ENCODE measurements around the gene GUCY1A1.

Gene GUCY1A1

DNA sequence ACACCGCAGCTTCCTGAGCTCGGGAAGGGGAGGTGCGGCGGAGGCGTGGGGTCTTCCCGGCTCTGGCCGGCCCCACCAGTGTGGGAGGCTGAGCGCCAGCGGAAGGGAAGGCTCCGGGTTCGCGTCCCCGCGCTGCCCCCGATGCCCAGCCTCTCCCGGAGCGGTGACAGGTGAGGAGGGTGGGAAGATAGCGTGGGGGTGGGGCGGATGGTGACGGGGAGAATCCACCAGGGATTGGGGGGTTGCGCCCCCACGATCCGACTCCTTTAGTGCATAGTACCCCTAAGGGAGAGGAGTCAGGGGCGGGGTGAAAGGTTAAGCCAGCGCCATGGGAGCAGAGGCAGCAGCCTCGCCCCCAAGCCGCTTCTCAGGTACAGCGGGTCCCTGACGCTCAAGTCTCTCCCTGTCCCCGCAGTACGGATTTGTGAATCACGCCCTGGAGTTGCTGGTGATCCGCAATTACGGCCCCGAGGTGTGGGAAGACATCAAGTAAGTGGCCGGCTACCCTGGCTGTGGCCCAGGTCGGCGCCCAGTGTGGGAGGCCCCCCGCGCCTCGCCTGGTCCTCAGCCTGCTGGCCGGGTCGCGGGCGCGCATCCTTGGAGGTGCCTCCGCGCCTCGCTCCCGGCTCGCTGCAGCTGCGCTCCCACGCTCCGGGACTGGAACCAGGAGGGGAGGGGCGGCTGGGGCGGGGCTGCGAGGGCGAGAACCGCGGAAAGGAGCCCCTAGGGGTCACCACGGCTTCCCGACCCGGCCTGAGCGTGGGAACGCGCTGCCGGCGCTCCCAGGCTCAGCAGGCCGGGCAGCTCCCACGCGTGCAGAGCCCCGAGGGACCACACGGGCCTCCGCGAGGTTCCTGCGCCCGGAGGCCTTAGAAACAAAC is 93.0 kb downstream of the GUCY1A1 start:
- Histone ChIP-seq H3K79me2 (ENCODE audit: insufficient read depth, low read length) (no peaks in the 10 kb centered on the region), H2AFZ (ENCODE audit: low read length) (no peak overlapping the region), H3K4me1 (ENCODE audit: insufficient read depth, low read length, severe bottlenecking) (no peaks in the 10 kb centered on the region), H3K27ac (ENCODE audit: low read depth, low read length, poor library complexity, severe bottlenecking) (no peak overlapping the region), H3K9ac (ENCODE audit: low read length) (no peak overlapping the region), H3K4me3 (ENCODE audit: low read depth, low read length, poor library complexity, severe bottlenecking) (no peak overlapping the region), H3K36me3 (ENCODE audit: insufficient read depth, low read length) (no peaks in the 10 kb centered on the region), H4K20me1 (ENCODE audit: insufficient read depth, low read length) (no peaks in the 10 kb centered on the region), H3K27me3 (ENCODE audit: insufficient read depth, low read length) (no peaks in the 10 kb centered on the region), H3F3A (ENCODE audit: insufficient read depth, low read length) (no peaks in the 10 kb centered on the region), H3K4me2 (ENCODE audit: low read length) (no peak overlapping the region), H3K9me3 (ENCODE audit: low read length) (no peaks in the 10 kb centered on the region), H3K9me2 (ENCODE audit: low read depth, low read length) (no peaks in the 10 kb centered on the region)
- no peak for TF ChIP-seq EZH2 (IDR thresholded peaks at IDR 0.05; ENCODE audit: borderline replicate concordance, low read length)
- TF ChIP-seq, protein P1, sequence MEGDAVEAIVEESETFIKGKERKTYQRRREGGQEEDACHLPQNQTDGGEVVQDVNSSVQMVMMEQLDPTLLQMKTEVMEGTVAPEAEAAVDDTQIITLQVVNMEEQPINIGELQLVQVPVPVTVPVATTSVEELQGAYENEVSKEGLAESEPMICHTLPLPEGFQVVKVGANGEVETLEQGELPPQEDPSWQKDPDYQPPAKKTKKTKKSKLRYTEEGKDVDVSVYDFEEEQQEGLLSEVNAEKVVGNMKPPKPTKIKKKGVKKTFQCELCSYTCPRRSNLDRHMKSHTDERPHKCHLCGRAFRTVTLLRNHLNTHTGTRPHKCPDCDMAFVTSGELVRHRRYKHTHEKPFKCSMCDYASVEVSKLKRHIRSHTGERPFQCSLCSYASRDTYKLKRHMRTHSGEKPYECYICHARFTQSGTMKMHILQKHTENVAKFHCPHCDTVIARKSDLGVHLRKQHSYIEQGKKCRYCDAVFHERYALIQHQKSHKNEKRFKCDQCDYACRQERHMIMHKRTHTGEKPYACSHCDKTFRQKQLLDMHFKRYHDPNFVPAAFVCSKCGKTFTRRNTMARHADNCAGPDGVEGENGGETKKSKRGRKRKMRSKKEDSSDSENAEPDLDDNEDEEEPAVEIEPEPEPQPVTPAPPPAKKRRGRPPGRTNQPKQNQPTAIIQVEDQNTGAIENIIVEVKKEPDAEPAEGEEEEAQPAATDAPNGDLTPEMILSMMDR (IDR thresholded peaks at IDR 0.05; ENCODE audit: low read length) = no peak

DNA sequence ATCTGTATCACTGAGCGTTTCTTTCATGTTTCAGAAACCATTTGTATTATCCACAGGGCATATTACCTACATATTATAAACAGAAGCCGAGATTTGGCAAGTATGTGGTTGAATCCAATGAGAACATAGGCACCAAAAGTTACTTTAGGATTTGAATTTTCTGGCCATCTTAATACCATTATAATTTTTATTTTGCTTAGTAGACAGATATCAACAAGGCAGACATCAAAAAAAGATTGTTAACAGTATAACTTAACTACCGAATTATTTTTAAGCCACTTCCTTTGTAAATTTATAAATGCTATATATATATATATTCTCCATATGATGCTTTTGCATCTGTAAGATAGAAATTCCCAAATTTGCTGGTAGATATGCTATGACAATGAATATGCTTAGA is 94.4 kb downstream of the GUCY1A1 start:
- Histone ChIP-seq H3K9ac (ENCODE audit: low read length) (no peak overlapping the region), H3K4me1 (ENCODE audit: insufficient read depth, low read length, severe bottlenecking) (no peaks in the 10 kb centered on the region), H2AFZ (ENCODE audit: low read length) (no peak overlapping the region), H3K79me2 (ENCODE audit: insufficient read depth, low read length) (no peaks in the 10 kb centered on the region), H3K9me2 (ENCODE audit: low read depth, low read length) (no peaks in the 10 kb centered on the region), H4K20me1 (ENCODE audit: insufficient read depth, low read length) (no peaks in the 10 kb centered on the region), H3K4me2 (ENCODE audit: low read length) (no peak overlapping the region), H3K9me3 (ENCODE audit: low read length) (no peaks in the 10 kb centered on the region), H3K4me3 (ENCODE audit: low read depth, low read length, poor library complexity, severe bottlenecking) (no peak overlapping the region), H3K27ac (ENCODE audit: low read depth, low read length, poor library complexity, severe bottlenecking) (no peak overlapping the region), H3K36me3 (ENCODE audit: insufficient read depth, low read length) (no peaks in the 10 kb centered on the region), H3F3A (ENCODE audit: insufficient read depth, low read length) (no peaks in the 10 kb centered on the region), H3K27me3 (ENCODE audit: insufficient read depth, low read length) (no peaks in the 10 kb centered on the region)
- TF ChIP-seq, protein P1 (IDR thresholded peaks at IDR 0.05; ENCODE audit: low read length) = no peak
- no peak for TF ChIP-seq EZH2 (IDR thresholded peaks at IDR 0.05; ENCODE audit: borderline replicate concordance, low read length)

- H3K4me2 ChIP-seq (ENCODE audit: low read length) = no peak overlapping the region
- H3K36me3 ChIP-seq (ENCODE audit: insufficient read depth, low read length) = no peaks in the 10 kb centered on the region
- no peaks in the 10 kb centered on the region for H3K4me1 ChIP-seq (ENCODE audit: insufficient read depth, low read length, severe bottlenecking)
- no peak overlapping the region for H3K27ac ChIP-seq (ENCODE audit: low read depth, low read length, poor library complexity, severe bottlenecking)
- H3K4me3 ChIP-seq (ENCODE audit: low read depth, low read length, poor library complexity, severe bottlenecking) = no peak overlapping the region
- no peaks in the 10 kb centered on the region for H3K79me2 ChIP-seq (ENCODE audit: insufficient read depth, low read length)
- TF ChIP-seq, protein P1 (IDR thresholded peaks at IDR 0.05; ENCODE audit: low read length) = no peak
- TF ChIP-seq EZH2 (IDR thresholded peaks at IDR 0.05; ENCODE audit: borderline replicate concordance, low read length) = no peak
- no peaks in the 10 kb centered on the region for H3K9me2 ChIP-seq (ENCODE audit: low read depth, low read length)
- no peak overlapping the region for H2AFZ ChIP-seq (ENCODE audit: low read length)
- no peak overlapping the region for H3K9ac ChIP-seq (ENCODE audit: low read length)
- no peaks in the 10 kb centered on the region for H4K20me1 ChIP-seq (ENCODE audit: insufficient read depth, low read length)
- no peaks in the 10 kb centered on the region for H3K9me3 ChIP-seq (ENCODE audit: low read length)
- no peaks in the 10 kb centered on the region for H3F3A ChIP-seq (ENCODE audit: insufficient read depth, low read length)
- H3K27me3 ChIP-seq (ENCODE audit: insufficient read depth, low read length) = no peaks in the 10 kb centered on the region
Measured at GRCh38 chr4:155761916-155762315, 95.3 kb downstream of the GUCY1A1 start.
